K562 (cell line): ENCODE data around the gene MAP2. TPM values are rescaled to one million over a fixed set of nuclear protein-coding genes. Genes with fewer than 3 reads are reported as not detected.

Experiments
- ATAC-seq: fragments of 200-7000 bp; cut with Tn5 transposase; 3 replicates; pipeline ENCODE4 v1.9.1; 2020; ENCODE audit warnings: moderate library complexity
- BruUV-seq: library from RNA; stranded (reverse); fragments of 400-500 nt; replicated peaks from 2 replicates; lab custom pipeline; 2021; lab: Mats Ljungman, UMichigan
- CTCF ChIA-PET: fragments of 300-600 bp; formaldehyde crosslinking; extraction: SDS; loops from one replicate; lab custom pipeline; 2021; ENCODE audit warnings: low intra/inter-chr PET ratio; lab: Yijun Ruan, JAX
- POLR2A ChIA-PET: fragments of 300-600, 350-650 bp; sonication (Branson Sonifier 250); formaldehyde crosslinking; extraction: SDS; loops from one replicate; lab custom pipeline; 2021; ENCODE audit warnings: antibody characterized with exemption, inconsistent platforms; lab: Yijun Ruan, JAX
- DNase-seq, 4 experiments: peaks; one replicate each; pipeline versions ENCODE4 v3.0.0 to v3.0.0-alpha.2; 2011 to 2018; ENCODE audit warnings: low spot score in 3 of 4, mixed read lengths in 3 of 4; ENCODE audit errors: extremely low read depth in 1 of 4
- FAIRE-seq: peaks from 2 replicates; lab custom pipeline; 2011; peaks lifted over from hg19 to GRCh38; lab: Jason Lieb, UNC
- H2AFZ ChIP-seq: 2 replicates; pipeline ENCODE4 v1.6.0; 2011; ENCODE audit warnings: low read depth, low read length, control low read depth, inconsistent platforms
- H3K27ac ChIP-seq: fragments of 200-600 bp; 3 replicates; pipeline ENCODE4 v1.8.0; 2011; ENCODE audit warnings: low read depth, mild to moderate bottlenecking, control low read depth, inconsistent platforms, low read length, moderate library complexity, mixed read lengths; ENCODE audit errors: extremely low read depth
- H3K27me3 ChIP-seq, 2 experiments: fragments of 300-600 bp in 1 of 2; 2 replicates in 1 of 2; 3 replicates in 1 of 2; pipeline versions ENCODE4 v1.6.0 to v1.8.0; 2011; ENCODE audit warnings: inconsistent platforms in 2 of 2, low read length in 2 of 2, mild to moderate bottlenecking in 1 of 2, mixed read lengths in 1 of 2, moderate library complexity in 1 of 2; ENCODE audit not compliant: control insufficient read depth in 2 of 2, insufficient read depth in 2 of 2
- H3K36me3 ChIP-seq: fragments of 300-600 bp; 3 replicates; pipeline ENCODE4 v1.8.0; 2011; ENCODE audit warnings: mild to moderate bottlenecking, low read length, inconsistent platforms; ENCODE audit not compliant: control insufficient read depth, insufficient read depth
- H3K4me1 ChIP-seq, 2 experiments: fragments of 200-600 bp in 1 of 2; replicated peaks in 1 of 2; 2 replicates in 1 of 2; 3 replicates in 1 of 2; pipeline versions ENCODE4 v1.5.1 to v1.8.0; 2011; ENCODE audit warnings: inconsistent platforms in 2 of 2, low read length in 2 of 2, mild to moderate bottlenecking in 1 of 2, mixed read lengths in 1 of 2, moderate library complexity in 1 of 2; ENCODE audit not compliant: control insufficient read depth in 2 of 2, insufficient read depth in 2 of 2
- H3K4me2 ChIP-seq: 2 replicates; pipeline ENCODE4 v1.6.1; 2011; ENCODE audit warnings: low read length, control low read depth, inconsistent platforms, mixed read lengths; ENCODE audit not compliant: insufficient read depth
- H3K4me3 ChIP-seq: fragments of 200-600 bp; sonication (generic), shearing (Covaris generic); 2 replicates; pipeline ENCODE4 v1.5.1; 2016; ENCODE audit warnings: control low read depth, inconsistent platforms
- H3K79me2 ChIP-seq: fragments of 200-600 bp; 3 replicates; pipeline ENCODE4 v1.8.0; 2011; ENCODE audit warnings: low read length, inconsistent platforms; ENCODE audit not compliant: control insufficient read depth, insufficient read depth
- H3K9ac ChIP-seq, 2 experiments: 2 replicates each; pipeline versions ENCODE4 v1.6.0 to v1.6.1; 2011; ENCODE audit warnings: low read depth in 2 of 2, low read length in 2 of 2, control low read depth in 1 of 2, inconsistent platforms in 1 of 2, mild to moderate bottlenecking in 1 of 2, mixed read lengths in 1 of 2; ENCODE audit not compliant: insufficient read depth in 1 of 2
- H3K9me1 ChIP-seq: one replicate; pipeline ENCODE4 v1.6.0; 2011; ENCODE audit warnings: inconsistent platforms, mild to moderate bottlenecking, low read length, moderate library complexity; ENCODE audit not compliant: control insufficient read depth, insufficient read depth
- H3K9me3 ChIP-seq: replicated peaks from 2 replicates; pipeline ENCODE4 v1.5.1; 2011; ENCODE audit warnings: low read depth, low read length, inconsistent platforms; ENCODE audit not compliant: control insufficient read depth, insufficient read depth
- H4K20me1 ChIP-seq: replicated peaks from 2 replicates; pipeline ENCODE4 v1.6.1; 2011; ENCODE audit warnings: low read length, inconsistent platforms, mixed read lengths; ENCODE audit not compliant: control insufficient read depth, insufficient read depth
- BRD4 ChIP-seq: fragments of 200-600 bp; sonication (generic); IDR thresholded peaks from 2 replicates; pipeline ENCODE4 v1.6.1; 2017; ENCODE audit warnings: inconsistent platforms
- CAMTA2 ChIP-seq: fragments of 250-450 bp; sonication (Bioruptor Pico); conservative IDR thresholded peaks from 2 replicates; pipeline ENCODE4 v1.5.1; 2022
- CCNT2 ChIP-seq: IDR thresholded peaks from 2 replicates; pipeline ENCODE4 v1.6.1; 2011; ENCODE audit warnings: borderline replicate concordance, low read depth, mild to moderate bottlenecking, moderate library complexity, mixed read lengths, low read length; ENCODE audit not compliant: insufficient read length; ENCODE audit errors: extremely low read depth
- ELK1 ChIP-seq: sonication (generic); formaldehyde crosslinking; IDR thresholded peaks from 2 replicates; pipeline ENCODE4 v1.8.1; 2022; ENCODE audit warnings: missing genetic modification reagents
- HDAC6 ChIP-seq: IDR thresholded peaks from 2 replicates; pipeline ENCODE4 v1.6.1; 2012; ENCODE audit warnings: low read depth, mild to moderate bottlenecking, control low read depth, inconsistent platforms, low read length, moderate library complexity
- IFI16 ChIP-seq: fragments of 250-450 bp; sonication (Bioruptor Pico); IDR thresholded peaks from 2 replicates; pipeline ENCODE4 v2.1.2; 2022; ENCODE audit warnings: mild to moderate bottlenecking, inconsistent platforms
- L3MBTL2 ChIP-seq: fragments of 450-650 bp; IDR thresholded peaks from 2 replicates; pipeline ENCODE4 v1.6.1; 2016; ENCODE audit warnings: mild to moderate bottlenecking, moderate library complexity
- MXI1 ChIP-seq: IDR thresholded peaks from 2 replicates; pipeline ENCODE4 v1.6.1; 2011; ENCODE audit warnings: low read depth, mild to moderate bottlenecking, improper control_type of control experiment, low read length
- MYNN ChIP-seq, 2 experiments: sonication (generic); formaldehyde crosslinking in 1 of 2; IDR thresholded peaks; 2 replicates each; pipeline versions ENCODE4 v1.5.0 to v1.6.1; 2016 to 2020; ENCODE audit warnings: antibody characterized with exemption in 1 of 2, missing genetic modification reagents in 1 of 2
- NUFIP1 ChIP-seq: fragments of 450-650 bp; IDR thresholded peaks from 2 replicates; pipeline ENCODE4 v1.6.1; 2018; ENCODE audit not compliant: partially characterized antibody
- PTBP1 ChIP-seq: fragments of 200-400 bp; formaldehyde crosslinking; IDR thresholded peaks from 2 replicates; pipeline ENCODE4 v1.6.1; 2017; ENCODE audit warnings: low read depth, low read length
- SREBF2 ChIP-seq: sonication (generic); formaldehyde crosslinking; IDR thresholded peaks from 2 replicates; pipeline ENCODE4 v1.4.0; 2020; ENCODE audit warnings: mild to moderate bottlenecking, missing genetic modification reagents
- STAG1 ChIP-seq: sonication (generic); formaldehyde crosslinking; IDR thresholded peaks from 2 replicates; pipeline ENCODE4 v1.5.0; 2020; ENCODE audit warnings: missing genetic modification reagents, borderline replicate concordance
- TCF7 ChIP-seq: sonication (generic); IDR thresholded peaks from 2 replicates; pipeline ENCODE4 v1.6.1; 2016; ENCODE audit warnings: antibody characterized with exemption, borderline replicate concordance
- THAP7 ChIP-seq: fragments of 250-450 bp; sonication (Bioruptor Pico); IDR thresholded peaks from 2 replicates; pipeline ENCODE4 v1.5.0; 2021
- ZNF212 ChIP-seq: fragments of 450-650 bp; formaldehyde crosslinking; IDR thresholded peaks from 2 replicates; pipeline ENCODE4 v1.4.0; 2020; ENCODE audit warnings: mild to moderate bottlenecking
- ZNF3 ChIP-seq: fragments of 250-450 bp; sonication (Bioruptor Pico); IDR thresholded peaks from 2 replicates; pipeline ENCODE4 v1.5.0; 2021; ENCODE audit warnings: mild to moderate bottlenecking, moderate library complexity
- ZZZ3 ChIP-seq: fragments of 450-650 bp; IDR thresholded peaks from 2 replicates; pipeline ENCODE4 v1.6.1; 2016; ENCODE audit warnings: antibody characterized with exemption, mild to moderate bottlenecking, moderate library complexity
- WGBS: fragments of 100-300 bp; shearing (Covaris generic); methylation state at CpG from one replicate; pipeline ENCODE4 v1.1.6; 2016; ENCODE audit warnings: low coverage, mixed read lengths; ENCODE audit not compliant: insufficient coverage; ENCODE audit errors: missing lambda C conversion rate; 5-methylcytosine and 5-hydroxymethylcytosine counted together
- in situ Hi-C: fragments of 300-500 bp; cut with MboI; formaldehyde crosslinking; loops from 4 replicates; pipeline ENCODE4 v1.15.0; 2018; ENCODE audit warnings: inconsistent platforms, mixed read lengths
- intact Hi-C: fragments of 100-400 bp; cut with micrococcal nuclease; formaldehyde crosslinking; loops from 2 replicates; pipeline ENCODE4 v1.14.2; 2022
- polyA plus RNA-seq, 8 experiments: library from polyadenylated mRNA; depleted of rRNA in 4 of 8; stranded (reverse) in 5 of 8; unstranded in 3 of 8; fragments of >200 nt; fragmentation: Nextera tagmentation in 2 of 8; fragmentation: Illumina TruSeq in 1 of 8; extraction: Ambion mirVana in 2 of 8; extraction: Trizol in 1 of 8; gene quantifications; 2 replicates each; pipeline versions ENCODE4 v1.2.1 to v1.2.3, GENCODE V29; 2011 to 2014; ENCODE audit warnings: inconsistent platforms in 1 of 8, missing spikeins in 1 of 8
- total RNA-seq, 7 experiments: library from RNA; depleted of rRNA in 6 of 7; stranded (reverse); fragments of >200 nt in 6 of 7; fragmentation: Illumina TruSeq in 2 of 7; extraction: Trizol in 2 of 7; gene quantifications; 2 replicates each; pipeline versions ENCODE4 v1.2.1 to v1.2.3, GENCODE V29; 2011 to 2021; ENCODE audit warnings: low replicate concordance in 1 of 7

MAP2 gene
- total and polyA plus RNA-seq, 9 of the 15 experiments (the other 6 are each of a cell fraction or from before 2014, with no cell fraction given), result 0.13 TPM; not detected in 8

- FAIRE-seq (no peak), DNase-seq (no peak), ATAC-seq (no peak)
- ChIA-PET CTCF (no interaction called here), POLR2A (no interaction called here)
- 0% methylated on average over 2 of the region's 3 CpGs for WGBS
- in situ Hi-C loops, result no loop called here
- no peak overlapping the region for H3K4me3 ChIP-seq
- H3K79me2 ChIP-seq, result no peaks in the 10 kb centered on the region
- H3K4me2 ChIP-seq, result no peak overlapping the region
- no peaks in the 10 kb centered on the region for H3K27me3 ChIP-seq
- no peaks in the 10 kb centered on the region for H3K9me3 ChIP-seq
- H3K27ac ChIP-seq, result no peak overlapping the region
- no peak overlapping the region for H3K9ac ChIP-seq
- BruUV-seq, result no TSS peak
- TF ChIP-seq L3MBTL2 (no peak), IFI16 (no peak), ZNF212 (no peak), MXI1 (no peak), ZNF3 (CRISPR knock-in tag) (no peak), ZZZ3 (no peak)
- H3K9me1 ChIP-seq, result no peaks in the 10 kb centered on the region
- no peaks in the 10 kb centered on the region for H3K4me1 ChIP-seq
- intact Hi-C loops, result no loop called here
- H4K20me1 ChIP-seq, result no peaks in the 10 kb centered on the region
- H2AFZ ChIP-seq, result no peak overlapping the region
- H3K36me3 ChIP-seq, result no peaks in the 10 kb centered on the region
These were observed 22.1 kb upstream of the MAP2 start for GRCh38 chr2:209401788-209402187.

- WGBS, result 0% methylated on average over 1 of the region's 1 CpG
- no peak overlapping the region for H3K9ac ChIP-seq
- H2AFZ ChIP-seq, result no peak overlapping the region
- ATAC-seq (no peak), DNase-seq (no peak), FAIRE-seq (no peak)
- in situ Hi-C loops, result no loop called here
- CTCF ChIA-PET, result no interaction called here
- H3K4me1 ChIP-seq, result no peaks in the 10 kb centered on the region
- no peak overlapping the region for H3K4me2 ChIP-seq
- H3K4me3 ChIP-seq, result no peak overlapping the region
- no peaks in the 10 kb centered on the region for H4K20me1 ChIP-seq
- H3K79me2 ChIP-seq, result no peaks in the 10 kb centered on the region
- BruUV-seq, result no TSS peak
- intact Hi-C loops, result no loop called here
- H3K27ac ChIP-seq, result no peak overlapping the region
- H3K9me1 ChIP-seq, result no peaks in the 10 kb centered on the region
- no peaks in the 10 kb centered on the region for H3K27me3 ChIP-seq
- H3K36me3 ChIP-seq, result no peaks in the 10 kb centered on the region
- POLR2A ChIA-PET, result no interaction called here
- H3K9me3 ChIP-seq, result no peaks in the 10 kb centered on the region
- TF ChIP-seq MYNN (IDR thresholded peaks at IDR 0.05) (no peak), MYNN (CRISPR knock-in tag; IDR thresholded peaks at IDR 0.05) (no peak), TCF7 (no peak), PTBP1 (no peak), STAG1 (CRISPR knock-in tag) (no peak), HDAC6 (no peak), BRD4 (no peak), CAMTA2 (CRISPR knock-in tag) (no peak), NUFIP1 (no peak), THAP7 (no peak), SREBF2 (CRISPR knock-in tag) (no peak), ELK1 (no peak), CCNT2 (no peak)
These were observed 12.6 kb upstream of the MAP2 start for GRCh38 chr2:209411296-209411695.
